Measurements from ENCODE around the gene OPTC. TPM values are rescaled to one million over a fixed set of nuclear protein-coding genes. Genes with fewer than 3 reads are reported as not detected.

OPTC gene
- total and polyA plus RNA-seq, 2 donors (not counting 1 experiment from before 2014, with no cell fraction given), result not detected

GRCh38 chr1:203451836-203452784 lies 41.8 kb upstream of the OPTC start:
- Histone ChIP-seq H3K79me2 (ENCODE audit: control insufficient read depth, insufficient read depth, low read length) (no peaks in the 10 kb centered on the region), H4K20me1 (ENCODE audit: control insufficient read depth, insufficient read depth, low read length, poor library complexity, severe bottlenecking) (no peaks in the 10 kb centered on the region), H3K9me3 (ENCODE audit: control extremely low read depth in 1 of 3, control insufficient read depth in 2 of 3, insufficient read depth in 1 of 3, low read length in 2 of 3) (no peaks in the 10 kb centered on the region), H3K27me3 (replicated peaks in 1 of 4; ENCODE audit: control extremely low read depth in 1 of 4, control insufficient read depth in 3 of 4, insufficient read depth in 4 of 4, low read length in 3 of 4) (peaks cover 0 to 8% (median 0%) of the 10 kb centered on the region in 4 experiments), H3K36me3 (replicated peaks in 1 of 2; ENCODE audit: control extremely low read depth in 1 of 2, control insufficient read depth in 1 of 2, extremely low read depth in 1 of 2, insufficient read depth in 2 of 2, low read length in 1 of 2) (no peaks in the 10 kb centered on the region), H3K4me1 (ENCODE audit: control insufficient read depth in 2 of 2, insufficient read depth in 2 of 2, low read length in 2 of 2) (peaks cover 8 to 14% of the 10 kb centered on the region in 2 donors), H3K9ac (ENCODE audit: low read length) (no peak overlapping the region), H3K27ac (ENCODE audit: low read length in 2 of 2) (no peak overlapping the region), H2AFZ (ENCODE audit: insufficient read depth, low read depth, low read length, poor library complexity, severe bottlenecking) (no peak overlapping the region), H3K4me3 (ENCODE audit: control extremely low read depth in 1 of 5, extremely low read depth in 1 of 5, insufficient read depth in 1 of 5, low read depth in 2 of 5, low read length in 4 of 5) (no peak overlapping the region), H3K4me2 (replicated peaks; ENCODE audit: low read depth, low read length, poor library complexity, severe bottlenecking) (no peak overlapping the region)
- TF ChIP-seq CTCF (IDR thresholded peaks at IDR 0.05) (no peak), EZH2 (IDR thresholded peaks at IDR 0.05; ENCODE audit: borderline replicate concordance, insufficient read depth, low read depth, low read length, poor library complexity, severe bottlenecking) (no peak)
- peaks cover 13% of the 10 kb centered on the region for H3K27me3 Mint-ChIP-seq
- intact Hi-C loops (cut with micrococcal nuclease), result no loop called here
- no peaks in the 10 kb centered on the region for H3K9me3 Mint-ChIP-seq (ENCODE audit: insufficient read depth)
- CTCF ChIA-PET, result interaction anchor here (0.9 to 2.4 kb wide), 4 partner anchors 9 to 185 kb away, joined by 3 to 11 read pairs (median 6); no protein-coding TSS in a partner anchor
- DNase-seq (no peak), ATAC-seq (ENCODE audit: low read depth) (no peak)
- H3K4me3 Mint-ChIP-seq, result no peak overlapping the region
- POLR2A ChIA-PET, result no interaction called here
- peaks cover 12% of the 10 kb centered on the region for H3K4me1 Mint-ChIP-seq
- no CpG with 5 or more reads among the region's 2 CpGs for WGBS (ENCODE audit: insufficient coverage)
- no peak overlapping the region for H3K27ac Mint-ChIP-seq

GRCh38 chr1:203453016-203453415 lies 40.9 kb upstream of the OPTC start:
- DNase-seq, result no peak
- H3K27ac Mint-ChIP-seq, result no peak overlapping the region

More at GRCh38 chr1:203453016-203453415, 40.9 kb upstream of the OPTC start:
- CTCF ChIA-PET, result interaction anchor here (0.9 to 1.4 kb wide), 2 partner anchors 113 to 116 kb away, joined by 3 to 11 read pairs; no protein-coding TSS in a partner anchor
- peaks cover 8 to 14% of the 10 kb centered on the region in 2 donors for H3K4me1 ChIP-seq (ENCODE audit: control insufficient read depth in 2 of 2, insufficient read depth in 2 of 2, low read length in 2 of 2)
- peaks cover 0 to 8% (median 0%) of the 10 kb centered on the region in 4 experiments for H3K27me3 ChIP-seq (replicated peaks in 1 of 4; ENCODE audit: control extremely low read depth in 1 of 4, control insufficient read depth in 3 of 4, insufficient read depth in 4 of 4, low read length in 3 of 4)
- no peak overlapping the region for H3K27ac ChIP-seq (ENCODE audit: low read length in 2 of 2)
- intact Hi-C loops (cut with micrococcal nuclease), result no loop called here
- Mint-ChIP-seq H3K9me3 (ENCODE audit: insufficient read depth) (no peaks in the 10 kb centered on the region), H3K27me3 (peaks cover 14% of the 10 kb centered on the region), H3K4me3 (no peak overlapping the region), H3K4me1 (peaks cover 12% of the 10 kb centered on the region)
- TF ChIP-seq EZH2 (IDR thresholded peaks at IDR 0.05; ENCODE audit: borderline replicate concordance, insufficient read depth, low read depth, low read length, poor library complexity, severe bottlenecking) (no peak), CTCF (IDR thresholded peaks at IDR 0.05) (no peak)
- no peaks in the 10 kb centered on the region for H3K36me3 ChIP-seq (replicated peaks in 1 of 2; ENCODE audit: control extremely low read depth in 1 of 2, control insufficient read depth in 1 of 2, extremely low read depth in 1 of 2, insufficient read depth in 2 of 2, low read length in 1 of 2)
- H3K4me2 ChIP-seq (replicated peaks; ENCODE audit: low read depth, low read length, poor library complexity, severe bottlenecking), result no peak overlapping the region
- POLR2A ChIA-PET, result interaction anchor here (0.6 kb wide), 1 partner anchor 16 kb away, joined by 3 read pairs; no protein-coding TSS in a partner anchor
- WGBS (ENCODE audit: insufficient coverage), result 80% methylated on average over 4 of the region's 5 CpGs
- H2AFZ ChIP-seq (ENCODE audit: insufficient read depth, low read depth, low read length, poor library complexity, severe bottlenecking), result no peak overlapping the region
- H3K4me3 ChIP-seq (ENCODE audit: control extremely low read depth in 1 of 5, extremely low read depth in 1 of 5, insufficient read depth in 1 of 5, low read depth in 2 of 5, low read length in 4 of 5), result no peak overlapping the region
- H3K9ac ChIP-seq (ENCODE audit: low read length), result no peak overlapping the region
- no peaks in the 10 kb centered on the region for H4K20me1 ChIP-seq (ENCODE audit: control insufficient read depth, insufficient read depth, low read length, poor library complexity, severe bottlenecking)
- H3K9me3 ChIP-seq (ENCODE audit: control extremely low read depth in 1 of 3, control insufficient read depth in 2 of 3, insufficient read depth in 1 of 3, low read length in 2 of 3), result no peaks in the 10 kb centered on the region
- H3K79me2 ChIP-seq (ENCODE audit: control insufficient read depth, insufficient read depth, low read length), result no peaks in the 10 kb centered on the region
- no peak for ATAC-seq (ENCODE audit: low read depth)

All from B cell (primary cell).